SK-N-SH treated with all-trans-retinoic acid at 6 μM for 48 hours (cell line): ENCODE measurements around the gene NOTUM.

Experiments
- ATAC-seq: fragments of 200-7000 bp; cut with Tn5 transposase; 3 replicates; pipeline ENCODE4 v1.9.1; 2020; ENCODE audit warnings: mild to moderate bottlenecking, moderate library complexity
- CSDC2 ChIP-seq: fragments of 250-450 bp; sonication (Bioruptor Pico); IDR thresholded peaks from 2 replicates; pipeline ENCODE4 v1.5.0; 2020; ENCODE audit warnings: mild to moderate bottlenecking, moderate library complexity
- ESRRG ChIP-seq: fragments of 250-450 bp; sonication (Bioruptor Pico); IDR thresholded peaks from 2 replicates; pipeline ENCODE4 v1.6.1; 2021; ENCODE audit warnings: mild to moderate bottlenecking
- GLIS3 ChIP-seq: fragments of 250-450 bp; sonication (Bioruptor Pico); IDR thresholded peaks from 2 replicates; pipeline ENCODE4 v1.5.0; 2020; ENCODE audit warnings: mild to moderate bottlenecking, moderate library complexity
- ISL1 ChIP-seq: fragments of 250-450 bp; sonication (Bioruptor Pico); IDR thresholded peaks from 2 replicates; pipeline ENCODE4 v2.1.2; 2022; ENCODE audit warnings: mild to moderate bottlenecking, moderate library complexity
- PATZ1 ChIP-seq: fragments of 250-450 bp; sonication (Bioruptor Pico); IDR thresholded peaks from 2 replicates; pipeline ENCODE4 v1.8.0; 2020; ENCODE audit warnings: mild to moderate bottlenecking, moderate library complexity, borderline replicate concordance
- POU6F1 ChIP-seq: fragments of 250-450 bp; sonication (Bioruptor Pico); IDR thresholded peaks from 2 replicates; pipeline ENCODE4 v1.8.0; 2021; ENCODE audit warnings: low read depth, mild to moderate bottlenecking, moderate library complexity, borderline replicate concordance
- PPARA ChIP-seq: fragments of 250-450 bp; sonication (Bioruptor Pico); IDR thresholded peaks from 2 replicates; pipeline ENCODE4 v1.5.0; 2020; ENCODE audit warnings: mild to moderate bottlenecking, borderline replicate concordance
- SNAI2 ChIP-seq: fragments of 250-450 bp; sonication (Bioruptor Pico); IDR thresholded peaks from 2 replicates; pipeline ENCODE4 v1.5.0; 2020; ENCODE audit warnings: mild to moderate bottlenecking, moderate library complexity
- TCF4 ChIP-seq: fragments of 250-450 bp; sonication (Bioruptor Pico); IDR thresholded peaks from 2 replicates; pipeline ENCODE4 v1.8.0; 2021; ENCODE audit warnings: mild to moderate bottlenecking, moderate library complexity, borderline replicate concordance
- TOX ChIP-seq: fragments of 250-450 bp; sonication (Bioruptor Pico); IDR thresholded peaks from 2 replicates; pipeline ENCODE4 v1.8.0; 2021; ENCODE audit warnings: mild to moderate bottlenecking, moderate library complexity, borderline replicate concordance
- TSHZ2 ChIP-seq: fragments of 250-450 bp; sonication (Bioruptor Pico); IDR thresholded peaks from 2 replicates; pipeline ENCODE4 v1.5.0; 2020; ENCODE audit warnings: mild to moderate bottlenecking, moderate library complexity
- ZFP3 ChIP-seq: fragments of 250-450 bp; sonication (Bioruptor Pico); IDR thresholded peaks from 2 replicates; pipeline ENCODE4 v1.5.0; 2020; ENCODE audit warnings: mild to moderate bottlenecking, moderate library complexity
- ZFP30 ChIP-seq: fragments of 450-650 bp; formaldehyde crosslinking; IDR thresholded peaks from 2 replicates; pipeline ENCODE4 v1.5.0; 2022; ENCODE audit warnings: mild to moderate bottlenecking, moderate library complexity
- ZNF565 ChIP-seq: fragments of 450-650 bp; formaldehyde crosslinking; conservative IDR thresholded peaks from 2 replicates; pipeline ENCODE4 v1.5.0; 2020; ENCODE audit warnings: low read depth, mild to moderate bottlenecking, moderate library complexity
- ZNF70 ChIP-seq: fragments of 450-650 bp; formaldehyde crosslinking; IDR thresholded peaks from 2 replicates; pipeline ENCODE4 v1.5.0; 2020; ENCODE audit warnings: mild to moderate bottlenecking, moderate library complexity
- ZNF8 ChIP-seq: fragments of 450-650 bp; formaldehyde crosslinking; IDR thresholded peaks from 2 replicates; pipeline ENCODE4 v1.5.0; 2020; ENCODE audit warnings: mild to moderate bottlenecking, moderate library complexity
- TF ChIP-seq, protein P1 (sequence below): fragments of 250-450 bp; sonication (Bioruptor Pico); IDR thresholded peaks from 2 replicates; pipeline ENCODE4 v1.5.1; 2020; ENCODE audit warnings: low read depth, mild to moderate bottlenecking, moderate library complexity
- TF ChIP-seq, protein P2 (sequence below): fragments of 250-450 bp; sonication (Bioruptor Pico); IDR thresholded peaks from 2 replicates; pipeline ENCODE4 v1.5.1; 2021; ENCODE audit warnings: mild to moderate bottlenecking, moderate library complexity

Gene NOTUM

DNA sequence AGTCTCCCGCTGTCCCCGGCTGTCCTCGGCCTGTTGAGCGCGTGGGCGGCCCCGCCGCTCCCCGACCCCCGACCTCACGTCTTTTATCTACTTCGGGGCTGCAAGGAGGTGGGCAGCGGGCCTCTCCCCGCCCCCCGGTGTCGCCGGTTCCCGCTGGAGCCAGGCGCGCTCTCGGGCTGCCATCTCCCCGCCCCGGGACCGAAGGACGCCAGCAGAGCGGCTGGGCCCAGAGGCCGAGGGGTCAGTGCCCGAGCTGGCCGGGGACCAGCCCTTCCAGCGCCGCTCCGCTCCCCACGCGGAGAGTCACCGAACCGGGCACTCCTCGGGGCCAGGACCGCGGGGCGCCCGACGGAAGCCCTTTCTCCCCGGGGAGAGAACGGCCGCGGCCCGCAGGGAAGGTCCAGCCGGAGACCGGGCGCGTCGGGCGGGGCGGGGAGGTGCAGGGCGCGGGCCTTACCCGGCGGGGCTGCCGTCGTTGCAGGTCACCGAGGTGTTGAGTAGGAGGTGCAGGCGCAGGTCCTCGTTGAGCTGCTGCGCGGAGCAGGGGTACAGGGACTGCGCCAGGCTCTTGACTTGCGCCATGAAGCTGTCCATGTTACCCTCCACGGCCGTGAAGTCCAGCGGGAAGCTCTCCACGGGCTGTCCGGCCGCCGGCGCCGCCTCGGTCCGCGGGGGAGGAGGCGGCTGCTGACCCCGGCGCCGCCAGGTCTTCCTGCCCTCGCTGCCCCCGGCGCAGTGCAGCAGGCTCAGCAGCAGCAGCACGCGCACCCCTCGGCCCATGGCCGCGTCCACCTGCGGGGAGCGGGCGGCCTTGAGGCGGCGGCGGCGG is 643 bp downstream of the NOTUM start:
- no peak for ATAC-seq
- TF ChIP-seq ZNF8 (CRISPR knock-in tag) (no peak), ISL1 (CRISPR knock-in tag) (no peak)
- TF ChIP-seq, protein P1, sequence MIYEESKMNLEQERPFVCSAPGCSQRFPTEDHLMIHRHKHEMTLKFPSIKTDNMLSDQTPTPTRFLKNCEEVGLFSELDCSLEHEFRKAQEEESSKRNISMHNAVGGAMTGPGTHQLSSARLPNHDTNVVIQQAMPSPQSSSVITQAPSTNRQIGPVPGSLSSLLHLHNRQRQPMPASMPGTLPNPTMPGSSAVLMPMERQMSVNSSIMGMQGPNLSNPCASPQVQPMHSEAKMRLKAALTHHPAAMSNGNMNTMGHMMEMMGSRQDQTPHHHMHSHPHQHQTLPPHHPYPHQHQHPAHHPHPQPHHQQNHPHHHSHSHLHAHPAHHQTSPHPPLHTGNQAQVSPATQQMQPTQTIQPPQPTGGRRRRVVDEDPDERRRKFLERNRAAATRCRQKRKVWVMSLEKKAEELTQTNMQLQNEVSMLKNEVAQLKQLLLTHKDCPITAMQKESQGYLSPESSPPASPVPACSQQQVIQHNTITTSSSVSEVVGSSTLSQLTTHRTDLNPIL = no peak

DNA sequence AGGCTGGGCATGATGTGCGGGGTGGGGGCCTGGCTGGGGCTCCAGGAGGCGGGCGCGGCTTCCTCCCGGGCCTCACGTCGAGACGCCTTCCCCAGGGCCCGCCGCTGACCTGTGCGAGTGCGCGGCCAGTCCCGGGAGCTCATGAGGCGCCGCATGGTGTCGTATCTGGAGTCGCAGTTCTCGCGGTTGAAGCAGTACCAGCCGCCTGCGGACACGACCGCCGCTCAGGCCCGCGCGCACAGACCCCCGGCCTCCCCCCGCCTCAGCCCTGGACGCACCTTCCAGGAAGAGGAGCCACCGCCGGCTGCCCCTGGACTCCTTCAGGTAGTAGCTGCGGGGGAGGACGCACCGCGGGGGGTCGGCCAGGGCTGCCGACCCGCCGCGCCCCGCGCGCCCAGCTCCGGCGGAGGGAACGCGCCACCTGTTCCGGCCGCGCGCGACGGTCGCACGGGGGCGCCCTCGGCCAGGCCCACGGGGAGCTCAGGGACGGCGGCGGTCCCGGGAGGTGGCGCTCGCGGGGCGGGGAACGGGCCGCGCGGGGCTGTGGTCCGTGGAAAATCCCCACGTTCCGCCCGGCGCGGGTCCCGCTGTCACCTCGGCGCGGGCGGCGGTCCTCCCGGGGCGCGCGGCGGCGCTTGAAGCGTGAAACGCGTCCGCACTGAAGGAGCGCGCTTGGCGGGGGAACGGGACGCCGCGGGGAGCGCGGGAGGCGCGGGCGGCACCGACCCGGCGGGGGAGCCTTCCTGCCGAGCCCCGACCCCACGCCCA is 1.4 kb downstream of the NOTUM start:
- peak; percentile 85 for ATAC-seq
- TF ChIP-seq ZFP30 (CRISPR knock-in tag) (no peak), SNAI2 (CRISPR knock-in tag) (peak; percentile 87; the same call in 1 of the 2 replicates)
- TF ChIP-seq, all 23 proteins: peak for 1

GRCh38 chr17:81958633-81959342 is 2.2 kb downstream of the NOTUM start:
- TF ChIP-seq ZNF8 (CRISPR knock-in tag) (no peak), TCF4 (CRISPR knock-in tag) (no peak), POU6F1 (no peak), GLIS3 (CRISPR knock-in tag) (no peak), PPARA (CRISPR knock-in tag) (no peak), ZFP3 (CRISPR knock-in tag) (no peak), ZFP30 (CRISPR knock-in tag) (no peak), CSDC2 (CRISPR knock-in tag) (no peak), PATZ1 (CRISPR knock-in tag) (no peak), ZNF70 (CRISPR knock-in tag) (no peak), ZNF565 (CRISPR knock-in tag) (no peak), SNAI2 (CRISPR knock-in tag) (no peak), ESRRG (no peak), TSHZ2 (no peak), ISL1 (CRISPR knock-in tag) (no peak), TOX (CRISPR knock-in tag) (no peak)
- TF ChIP-seq, protein P2, sequence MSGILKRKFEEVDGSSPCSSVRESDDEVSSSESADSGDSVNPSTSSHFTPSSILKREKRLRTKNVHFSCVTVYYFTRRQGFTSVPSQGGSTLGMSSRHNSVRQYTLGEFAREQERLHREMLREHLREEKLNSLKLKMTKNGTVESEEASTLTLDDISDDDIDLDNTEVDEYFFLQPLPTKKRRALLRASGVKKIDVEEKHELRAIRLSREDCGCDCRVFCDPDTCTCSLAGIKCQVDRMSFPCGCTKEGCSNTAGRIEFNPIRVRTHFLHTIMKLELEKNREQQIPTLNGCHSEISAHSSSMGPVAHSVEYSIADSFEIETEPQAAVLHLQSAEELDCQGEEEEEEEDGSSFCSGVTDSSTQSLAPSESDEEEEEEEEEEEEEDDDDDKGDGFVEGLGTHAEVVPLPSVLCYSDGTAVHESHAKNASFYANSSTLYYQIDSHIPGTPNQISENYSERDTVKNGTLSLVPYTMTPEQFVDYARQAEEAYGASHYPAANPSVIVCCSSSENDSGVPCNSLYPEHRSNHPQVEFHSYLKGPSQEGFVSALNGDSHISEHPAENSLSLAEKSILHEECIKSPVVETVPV (CRISPR knock-in tag) = no peak
- TF ChIP-seq, protein P1 = no peak
- TF ChIP-seq, all 23 proteins: peak for 0
- ATAC-seq = no peak
